Neural crest cell (in vitro differentiated cells): ENCODE results near the gene CNDP1. TPM values are rescaled to one million over a fixed set of nuclear protein-coding genes. Genes with fewer than 3 reads are reported as not detected.

Experiments used
- DNase-seq: peaks from one replicate; pipeline ENCODE4 v3.0.0; 2021; ENCODE audit warnings: low read depth, mixed read lengths, low spot score
- H3K27ac Mint-ChIP-seq: one replicate; pipeline ENCODE4 v1.8.0; 2021; ENCODE audit warnings: mild to moderate bottlenecking, mixed read lengths; ENCODE audit not compliant: unreplicated experiment
- H3K27me3 Mint-ChIP-seq: 2 replicates; pipeline ENCODE4 v1.8.0; 2021; ENCODE audit warnings: low read depth, mild to moderate bottlenecking, mixed read lengths
- H3K36me3 Mint-ChIP-seq: 2 replicates; pipeline ENCODE4 v1.8.0; 2021; ENCODE audit warnings: low read depth, mild to moderate bottlenecking, mixed read lengths
- H3K4me1 Mint-ChIP-seq: 2 replicates; pipeline ENCODE4 v1.8.0; 2021; ENCODE audit warnings: mixed read lengths
- H3K4me3 Mint-ChIP-seq: one replicate; pipeline ENCODE4 v1.8.0; 2021; ENCODE audit warnings: mild to moderate bottlenecking, mixed read lengths
- H3K9me3 Mint-ChIP-seq: 2 replicates; pipeline ENCODE4 v1.8.0; 2021; ENCODE audit warnings: mixed read lengths
- total RNA-seq: library from RNA; stranded (reverse); gene quantifications from 2 replicates; pipeline ENCODE4 v1.2.1, GENCODE V29; 2021
- TF ChIP-seq, protein P1 (sequence below): fragments of 200-600 bp; sonication (generic); conservative IDR thresholded peaks from 2 replicates; pipeline ENCODE4 v1.5.0; 2021; ENCODE audit warnings: antibody characterized with exemption, mild to moderate bottlenecking

Gene CNDP1
- total RNA-seq, 1 donor from 2014 or later, result 0.56 TPM

DNA sequence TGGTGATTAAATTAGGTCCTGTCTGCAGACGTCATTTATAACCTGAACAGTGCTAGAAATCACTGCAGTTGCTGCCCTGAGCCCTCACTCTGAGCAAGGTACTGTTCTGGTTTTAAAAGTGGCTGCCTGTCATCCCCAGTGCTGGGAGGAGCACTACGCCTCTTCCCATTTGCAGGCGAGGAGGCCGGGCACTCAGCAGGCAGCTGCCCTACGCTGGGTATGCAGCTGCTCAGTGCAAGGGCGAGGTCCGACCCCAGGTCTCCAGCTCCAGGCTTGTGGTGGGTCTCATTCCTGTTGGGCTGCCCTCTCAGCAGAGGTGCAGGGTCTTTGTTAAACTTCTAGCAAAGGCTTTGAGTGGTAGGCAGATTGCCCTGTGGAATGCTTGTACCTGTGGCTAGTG, 22.5 kb upstream of the CNDP1 start:
- DNase-seq, result no peak
- Mint-ChIP-seq H3K4me3 (no peak overlapping the region), H3K27ac (no peak overlapping the region), H3K27me3 (no peaks in the 10 kb centered on the region), H3K4me1 (peaks cover 9% of the 10 kb centered on the region), H3K9me3 (no peaks in the 10 kb centered on the region), H3K36me3 (peaks cover 9% of the 10 kb centered on the region)
- TF ChIP-seq, protein P1, sequence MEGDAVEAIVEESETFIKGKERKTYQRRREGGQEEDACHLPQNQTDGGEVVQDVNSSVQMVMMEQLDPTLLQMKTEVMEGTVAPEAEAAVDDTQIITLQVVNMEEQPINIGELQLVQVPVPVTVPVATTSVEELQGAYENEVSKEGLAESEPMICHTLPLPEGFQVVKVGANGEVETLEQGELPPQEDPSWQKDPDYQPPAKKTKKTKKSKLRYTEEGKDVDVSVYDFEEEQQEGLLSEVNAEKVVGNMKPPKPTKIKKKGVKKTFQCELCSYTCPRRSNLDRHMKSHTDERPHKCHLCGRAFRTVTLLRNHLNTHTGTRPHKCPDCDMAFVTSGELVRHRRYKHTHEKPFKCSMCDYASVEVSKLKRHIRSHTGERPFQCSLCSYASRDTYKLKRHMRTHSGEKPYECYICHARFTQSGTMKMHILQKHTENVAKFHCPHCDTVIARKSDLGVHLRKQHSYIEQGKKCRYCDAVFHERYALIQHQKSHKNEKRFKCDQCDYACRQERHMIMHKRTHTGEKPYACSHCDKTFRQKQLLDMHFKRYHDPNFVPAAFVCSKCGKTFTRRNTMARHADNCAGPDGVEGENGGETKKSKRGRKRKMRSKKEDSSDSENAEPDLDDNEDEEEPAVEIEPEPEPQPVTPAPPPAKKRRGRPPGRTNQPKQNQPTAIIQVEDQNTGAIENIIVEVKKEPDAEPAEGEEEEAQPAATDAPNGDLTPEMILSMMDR, result no peak

DNA sequence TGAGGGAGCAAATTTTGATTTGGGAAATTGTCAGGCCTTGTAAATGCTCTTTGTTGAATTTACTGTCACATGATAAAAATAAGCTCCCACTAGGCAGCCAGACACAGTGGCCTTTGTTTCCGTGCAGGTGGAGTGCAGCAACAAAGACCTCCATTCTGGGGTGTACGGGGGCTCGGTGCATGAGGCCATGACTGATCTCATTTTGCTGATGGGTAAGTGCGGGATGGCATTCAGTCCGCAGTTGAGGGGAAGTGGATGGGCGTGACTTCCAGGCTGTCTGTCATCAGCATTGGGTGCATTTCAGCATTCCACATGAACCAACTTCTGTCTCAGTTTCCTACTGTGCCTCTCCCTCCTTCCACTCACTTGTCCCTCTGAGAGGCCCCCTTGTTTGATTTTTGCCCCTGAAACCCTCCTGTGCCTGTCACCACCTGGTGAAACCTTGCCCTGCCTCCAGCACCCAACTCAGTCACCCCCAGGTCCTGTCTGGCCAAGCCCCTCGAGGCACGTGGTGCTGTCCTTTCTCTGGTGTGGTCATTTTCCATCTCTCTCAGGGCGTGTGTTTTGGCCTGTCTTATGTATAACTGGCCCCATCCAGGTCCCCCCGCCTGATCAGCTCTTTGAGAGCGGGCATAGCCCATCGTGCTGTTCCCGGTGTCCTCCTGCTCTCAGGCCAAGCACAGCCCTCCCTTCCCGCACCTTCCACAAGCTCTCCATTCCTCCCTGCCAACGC, 21.8 kb upstream of the CNDP1 start:
- Mint-ChIP-seq H3K4me3 (no peak overlapping the region), H3K9me3 (no peaks in the 10 kb centered on the region), H3K4me1 (peaks cover 9% of the 10 kb centered on the region), H3K27ac (peak overlapping the region; percentile 91), H3K27me3 (no peaks in the 10 kb centered on the region), H3K36me3 (peaks cover 13% of the 10 kb centered on the region)
- TF ChIP-seq, protein P1, result no peak
- no peak for DNase-seq

DNA sequence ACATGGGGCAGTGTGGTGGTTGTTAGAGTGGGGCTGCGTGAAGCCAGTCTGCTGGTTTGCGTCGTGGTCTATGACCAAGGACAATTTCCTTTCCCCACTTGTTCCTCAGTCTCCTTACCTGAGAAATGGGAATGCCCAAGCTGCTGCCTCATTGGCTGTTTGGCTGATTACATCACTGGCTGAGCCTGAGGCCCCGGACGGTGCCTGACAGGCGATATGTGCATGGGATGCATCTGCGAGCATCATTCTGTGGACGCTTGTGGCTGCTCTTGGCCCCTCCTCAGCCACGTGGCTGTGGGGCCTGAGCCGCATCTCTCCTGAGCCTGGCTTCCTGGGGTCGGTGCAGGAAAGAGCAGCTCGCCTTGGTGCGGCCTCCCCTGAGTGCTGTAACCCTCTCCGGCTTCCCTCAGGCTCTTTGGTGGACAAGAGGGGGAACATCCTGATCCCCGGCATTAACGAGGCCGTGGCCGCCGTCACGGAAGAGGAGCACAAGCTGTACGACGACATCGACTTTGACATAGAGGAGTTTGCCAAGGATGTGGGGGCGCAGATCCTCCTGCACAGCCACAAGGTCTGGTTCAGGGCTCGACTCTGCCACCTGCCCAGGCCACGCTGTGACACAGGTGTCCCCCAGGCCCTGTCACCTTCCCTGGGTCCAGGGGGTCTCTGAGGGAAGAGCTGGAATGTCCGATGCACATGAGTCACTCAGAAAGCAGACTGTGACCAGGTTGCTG, 21.0 kb upstream of the CNDP1 start:
- no peak for DNase-seq
- peaks cover 16% of the 10 kb centered on the region for H3K36me3 Mint-ChIP-seq
- TF ChIP-seq, protein P1, result no peak
- no peaks in the 10 kb centered on the region for H3K9me3 Mint-ChIP-seq
- H3K4me3 Mint-ChIP-seq, result no peak overlapping the region
- H3K27me3 Mint-ChIP-seq, result no peaks in the 10 kb centered on the region
- H3K4me1 Mint-ChIP-seq, result peaks cover 9% of the 10 kb centered on the region
- H3K27ac Mint-ChIP-seq, result no peak overlapping the region

DNA sequence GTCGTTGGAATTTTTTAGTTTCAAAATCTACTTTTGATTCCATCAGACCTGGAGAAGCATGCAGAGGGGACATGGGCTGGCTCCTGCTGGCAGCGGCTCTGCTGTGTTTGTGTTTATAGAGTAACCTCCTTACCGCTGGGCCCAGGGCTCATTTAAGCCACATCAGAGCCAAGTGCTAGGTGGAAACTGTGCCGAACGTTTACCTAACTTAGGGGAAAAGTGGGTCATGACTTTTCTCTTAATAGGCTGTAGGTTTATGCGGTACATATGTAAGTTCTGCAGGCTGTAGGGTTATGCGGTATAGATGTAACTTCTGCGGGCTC, 20.5 kb upstream of the CNDP1 start:
- H3K36me3 Mint-ChIP-seq, result peaks cover 20% of the 10 kb centered on the region
- H3K9me3 Mint-ChIP-seq, result no peaks in the 10 kb centered on the region
- no peak for DNase-seq
- peaks cover 9% of the 10 kb centered on the region for H3K4me1 Mint-ChIP-seq
- TF ChIP-seq, protein P1, result no peak
- no peak overlapping the region for H3K4me3 Mint-ChIP-seq
- H3K27me3 Mint-ChIP-seq, result no peaks in the 10 kb centered on the region
- H3K27ac Mint-ChIP-seq, result no peak overlapping the region

DNA sequence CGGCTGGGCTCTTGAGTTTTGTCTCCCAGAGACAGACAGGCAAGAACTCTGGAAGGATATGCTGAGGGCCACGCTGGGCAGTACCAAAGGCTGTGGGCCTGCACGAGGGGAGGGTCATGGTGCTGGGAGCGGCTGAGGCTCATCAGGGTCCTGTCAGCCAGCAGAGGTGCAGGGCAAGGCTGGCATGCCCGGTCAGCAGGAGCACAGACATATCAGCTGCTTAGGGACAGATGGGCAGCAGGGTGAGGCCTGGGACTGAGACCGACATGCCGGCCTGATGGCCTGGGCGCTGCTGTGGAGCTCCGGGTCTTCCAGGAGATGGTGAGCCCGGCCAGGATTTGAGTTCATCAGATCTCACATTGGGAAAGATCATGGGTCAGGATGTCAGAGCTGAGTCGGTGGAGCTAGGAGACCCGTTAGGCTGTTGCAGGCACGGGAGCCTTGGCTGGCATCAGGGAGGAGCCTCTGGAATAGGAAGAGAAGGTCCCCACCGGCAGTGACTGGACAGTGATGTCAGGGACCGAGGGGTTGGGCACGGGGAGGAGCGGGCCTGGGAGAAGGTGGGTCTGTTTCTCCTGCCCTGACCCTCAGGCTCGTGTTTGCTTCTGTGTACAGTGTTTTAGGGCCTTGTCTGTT, 19.3 kb upstream of the CNDP1 start:
- no peaks in the 10 kb centered on the region for H3K9me3 Mint-ChIP-seq
- H3K27me3 Mint-ChIP-seq, result no peaks in the 10 kb centered on the region
- H3K4me1 Mint-ChIP-seq, result peaks cover 9% of the 10 kb centered on the region
- H3K36me3 Mint-ChIP-seq, result peaks cover 28% of the 10 kb centered on the region
- DNase-seq, result no peak
- no peak overlapping the region for H3K4me3 Mint-ChIP-seq
- no peak overlapping the region for H3K27ac Mint-ChIP-seq
- TF ChIP-seq, protein P1, result no peak
